C4-2B (cell line): Measurements from ENCODE around the gene GRID1.
"Not testable (repeated sequence)": the region's sequence is repeated elsewhere in the genome, so short reads cannot be mapped to it uniquely, and the experiment has no call there.

Source experiments
- H3K27ac ChIP-seq: fragments of 450-650 bp; 2 replicates; pipeline ENCODE4 v1.5.1; 2017
- ZFX ChIP-seq: fragments of 450-650 bp; IDR thresholded peaks from 2 replicates; pipeline ENCODE4 v1.6.1; 2017
- TF ChIP-seq, protein P1 (sequence below): fragments of 450-650 bp; conservative IDR thresholded peaks from 2 replicates; pipeline ENCODE4 v1.5.1; 2017; ENCODE audit warnings: mild to moderate bottlenecking

Gene GRID1

GRCh38 chr10:86082556-86082955 lies 284.0 kb downstream of the GRID1 start:
- TF ChIP-seq ZFX, result no peak
- TF ChIP-seq, protein P1, sequence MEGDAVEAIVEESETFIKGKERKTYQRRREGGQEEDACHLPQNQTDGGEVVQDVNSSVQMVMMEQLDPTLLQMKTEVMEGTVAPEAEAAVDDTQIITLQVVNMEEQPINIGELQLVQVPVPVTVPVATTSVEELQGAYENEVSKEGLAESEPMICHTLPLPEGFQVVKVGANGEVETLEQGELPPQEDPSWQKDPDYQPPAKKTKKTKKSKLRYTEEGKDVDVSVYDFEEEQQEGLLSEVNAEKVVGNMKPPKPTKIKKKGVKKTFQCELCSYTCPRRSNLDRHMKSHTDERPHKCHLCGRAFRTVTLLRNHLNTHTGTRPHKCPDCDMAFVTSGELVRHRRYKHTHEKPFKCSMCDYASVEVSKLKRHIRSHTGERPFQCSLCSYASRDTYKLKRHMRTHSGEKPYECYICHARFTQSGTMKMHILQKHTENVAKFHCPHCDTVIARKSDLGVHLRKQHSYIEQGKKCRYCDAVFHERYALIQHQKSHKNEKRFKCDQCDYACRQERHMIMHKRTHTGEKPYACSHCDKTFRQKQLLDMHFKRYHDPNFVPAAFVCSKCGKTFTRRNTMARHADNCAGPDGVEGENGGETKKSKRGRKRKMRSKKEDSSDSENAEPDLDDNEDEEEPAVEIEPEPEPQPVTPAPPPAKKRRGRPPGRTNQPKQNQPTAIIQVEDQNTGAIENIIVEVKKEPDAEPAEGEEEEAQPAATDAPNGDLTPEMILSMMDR, result no peak
- H3K27ac ChIP-seq, result no peak overlapping the region

- H3K27ac ChIP-seq, result no peak overlapping the region
- TF ChIP-seq, protein P1, result no peak
- no peak for TF ChIP-seq ZFX
Measured at GRCh38 chr10:86079088-86079487, 287.5 kb downstream of the GRID1 start.

DNA sequence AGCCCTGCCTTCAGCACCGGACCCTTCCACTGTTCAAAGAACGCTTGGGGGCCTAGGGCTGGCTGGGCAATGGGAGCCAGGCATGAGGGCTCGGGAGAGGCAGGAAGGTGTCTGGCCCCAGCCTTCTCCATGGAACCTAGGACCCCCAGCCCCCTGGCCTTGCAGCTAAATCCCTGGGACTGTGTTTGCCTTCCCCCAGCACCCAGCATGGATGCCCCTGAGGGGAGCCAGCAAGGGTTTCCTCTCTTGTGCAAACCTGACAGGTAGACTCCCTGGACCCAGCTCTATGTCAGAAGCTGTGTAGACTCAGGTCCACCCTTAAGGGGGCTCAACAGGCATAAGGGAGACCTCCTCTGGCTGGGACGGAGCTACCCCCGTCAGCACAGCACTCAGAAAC lies 288.0 kb downstream of the GRID1 start:
- H3K27ac ChIP-seq, result no peak overlapping the region
- no peak for TF ChIP-seq ZFX
- TF ChIP-seq, protein P1, result no peak

- H3K27ac ChIP-seq, result no peak overlapping the region
- no peak for TF ChIP-seq ZFX
- TF ChIP-seq, protein P1, result no peak
Measured at GRCh38 chr10:86077871-86078638, 288.5 kb downstream of the GRID1 start.

DNA sequence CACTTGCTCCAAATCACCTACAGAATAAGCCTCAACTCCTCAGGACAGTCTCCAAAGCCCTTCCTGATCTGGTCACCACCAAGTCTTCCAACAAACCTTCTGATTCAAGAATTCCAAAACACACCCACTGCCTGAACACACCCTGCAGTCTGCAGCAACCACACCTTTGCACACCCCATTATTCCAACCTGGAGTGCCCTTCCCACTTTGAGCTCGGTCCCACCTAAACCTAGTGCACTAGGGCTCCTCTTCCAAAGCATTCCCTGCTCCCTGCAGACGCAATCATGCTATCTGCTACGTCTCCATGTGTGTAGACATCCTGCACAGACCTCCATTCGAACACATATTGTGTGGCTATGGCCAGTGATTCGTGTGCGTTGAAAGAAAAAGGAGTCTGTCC lies 289.3 kb downstream of the GRID1 start:
- H3K27ac ChIP-seq, result no peak overlapping the region
- TF ChIP-seq, protein P1, result no peak
- no peak for TF ChIP-seq ZFX

DNA sequence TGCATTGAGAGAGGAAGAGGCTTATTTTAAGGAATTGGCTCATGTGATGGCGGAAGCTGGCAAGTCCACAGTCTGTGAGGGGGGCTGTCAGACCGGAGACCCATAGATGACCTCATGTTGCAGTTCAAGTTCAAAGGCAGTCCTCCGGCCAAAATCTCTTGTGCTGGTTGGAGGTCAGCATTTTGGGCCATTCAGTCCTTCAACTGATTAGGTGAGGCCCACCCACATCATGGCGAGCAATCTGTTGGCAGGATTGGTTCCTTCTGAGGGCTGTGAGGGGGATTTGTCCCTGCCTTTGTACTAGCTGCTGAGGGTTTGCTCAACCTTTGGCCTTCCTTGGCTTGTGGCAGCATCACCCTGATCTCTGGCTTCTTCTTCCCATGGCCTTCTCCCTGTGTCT lies 290.1 kb downstream of the GRID1 start:
- not testable (repeated sequence) for H3K27ac ChIP-seq

DNA sequence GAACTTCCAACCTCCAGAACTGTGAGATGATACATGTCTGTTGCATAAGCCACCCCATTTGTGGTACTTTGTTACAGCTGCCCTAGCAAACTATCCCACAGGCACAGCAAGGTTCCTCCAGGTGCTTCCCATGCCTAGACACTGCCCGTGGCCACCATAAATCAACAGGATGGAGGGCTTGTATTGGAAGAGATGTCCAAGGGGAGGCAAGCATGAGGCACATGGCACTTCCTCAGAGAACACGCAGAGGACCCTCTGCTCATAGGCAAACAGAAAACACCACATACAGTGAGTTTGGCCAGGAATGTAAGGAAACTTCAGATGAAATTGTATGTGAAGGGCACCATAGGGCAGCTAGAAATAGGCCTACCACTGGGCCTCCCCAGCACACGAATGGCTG lies 291.1 kb downstream of the GRID1 start:
- no peak overlapping the region for H3K27ac ChIP-seq
- no peak for TF ChIP-seq ZFX
- TF ChIP-seq, protein P1, result no peak

GRCh38 chr10:86074294-86074693 lies 292.3 kb downstream of the GRID1 start:
- TF ChIP-seq, protein P1, result no peak
- no peak for TF ChIP-seq ZFX
- H3K27ac ChIP-seq, result no peak overlapping the region
